Measurements from ENCODE around the gene WDFY4.

DNA sequence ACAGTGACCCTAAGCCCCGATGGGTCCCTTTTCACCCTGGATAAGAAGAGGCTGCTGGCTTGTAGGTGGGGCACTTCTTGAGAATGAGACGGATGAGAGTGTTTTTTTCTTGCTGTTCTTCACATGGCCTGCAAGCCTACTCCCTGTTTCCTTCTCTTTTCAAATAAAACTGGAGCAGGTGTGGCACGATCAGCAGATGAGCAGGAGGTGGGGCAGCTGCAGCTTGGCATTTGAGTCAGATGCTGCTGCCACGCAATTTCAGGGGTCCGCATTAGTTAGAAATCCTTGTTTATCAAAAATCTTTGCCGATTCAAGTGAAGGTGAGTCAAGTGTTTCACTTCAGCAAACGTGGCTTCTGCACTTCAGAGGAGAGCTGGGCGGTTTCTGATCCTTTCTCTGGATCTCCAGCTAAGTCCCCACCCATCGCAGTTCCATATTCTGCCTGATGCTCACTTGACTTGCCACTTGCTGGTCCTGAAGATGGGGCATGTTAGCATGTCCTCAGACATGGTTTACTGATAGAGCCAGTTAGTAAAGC is 20.8 kb downstream of the WDFY4 start:
- TF ChIP-seq TEAD4 (IDR thresholded peaks at IDR 0.05) (no peak), EP300 (IDR thresholded peaks at IDR 0.05; ENCODE audit: borderline replicate concordance) (no peak)

Data from Ishikawa (cell line).